ENCODE data around the gene SORBS2.

- TF ChIP-seq CTCF (IDR thresholded peaks at IDR 0.05 in 2 of 3, conservative IDR thresholded peaks at IDR 0.05 in 1 of 3; ENCODE audit: borderline replicate concordance in 1 of 3, insufficient read depth in 1 of 3, low read depth in 2 of 3, low read length in 2 of 3) (peak; percentile 89 to 98 (median 98)), RAD21 (IDR thresholded peaks at IDR 0.05; ENCODE audit: low read depth) (peak; percentile 97), TCF7L2 (IDR thresholded peaks at IDR 0.05; ENCODE audit: borderline replicate concordance, extremely low read depth, insufficient read depth, insufficient read length) (no peak), EZH2 (IDR thresholded peaks at IDR 0.05) (no peak), POLR2AphosphoS5 (IDR thresholded peaks at IDR 0.05; ENCODE audit: low read depth, low read length) (no peak), POLR2A (IDR thresholded peaks at IDR 0.05; ENCODE audit: borderline replicate concordance, extremely low read depth, insufficient read depth, insufficient read length) (no peak), EZH2phosphoT487 (IDR thresholded peaks at IDR 0.05; ENCODE audit: borderline replicate concordance) (no peak)
These were observed 214.3 kb downstream of the SORBS2 start for GRCh38 chr4:185597532-185598188.
